Brain pericyte (primary cell): ENCODE data around the gene KRTAP12-3.
"Not testable (repeated sequence)": the region's sequence is repeated elsewhere in the genome, so short reads cannot be mapped to it uniquely, and the experiment has no call there.

ENCODE experiments used
- DNase-seq: peaks from one replicate; pipeline ENCODE4 v3.0.0-alpha.2; 2012; ENCODE audit warnings: low read depth, low spot score

Gene KRTAP12-3

GRCh38 chr21:44650265-44650972 is 7.3 kb upstream of the KRTAP12-3 start:
- no peak for DNase-seq

DNA sequence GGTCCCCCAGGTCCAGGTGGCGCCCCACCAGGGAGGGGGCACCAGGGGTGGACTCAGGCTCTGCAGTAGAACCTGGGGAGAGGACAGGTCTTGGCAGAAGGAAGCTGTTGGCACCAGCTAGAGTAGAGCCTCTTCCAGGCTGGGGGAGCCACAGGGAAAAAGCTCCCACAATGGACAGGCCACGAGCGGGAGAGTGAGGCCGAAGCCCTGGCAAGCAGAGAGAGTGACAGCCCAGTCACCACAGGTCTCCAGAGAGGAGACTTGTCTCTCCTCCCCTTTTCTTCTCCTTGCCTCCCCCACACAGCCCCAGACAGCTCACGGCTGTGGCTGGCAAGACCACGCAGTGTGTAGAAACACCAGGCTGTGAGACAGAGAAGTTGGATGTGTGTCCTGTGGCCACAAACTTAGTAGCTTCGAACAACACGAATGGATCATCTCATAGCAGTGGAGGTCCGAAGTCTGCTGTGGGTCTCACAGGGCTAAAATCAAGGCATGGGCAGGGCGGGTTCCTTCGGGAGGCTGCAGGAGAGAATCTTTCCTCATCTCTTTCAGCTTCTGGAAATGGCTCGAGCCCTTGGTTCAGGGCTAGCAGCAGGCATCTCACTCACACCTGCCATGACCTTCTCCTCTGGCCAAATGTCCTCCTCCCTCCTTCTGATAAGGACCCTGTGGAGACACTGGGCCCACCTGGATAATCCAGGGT is 6.6 kb upstream of the KRTAP12-3 start:
- DNase-seq = no peak

DNA sequence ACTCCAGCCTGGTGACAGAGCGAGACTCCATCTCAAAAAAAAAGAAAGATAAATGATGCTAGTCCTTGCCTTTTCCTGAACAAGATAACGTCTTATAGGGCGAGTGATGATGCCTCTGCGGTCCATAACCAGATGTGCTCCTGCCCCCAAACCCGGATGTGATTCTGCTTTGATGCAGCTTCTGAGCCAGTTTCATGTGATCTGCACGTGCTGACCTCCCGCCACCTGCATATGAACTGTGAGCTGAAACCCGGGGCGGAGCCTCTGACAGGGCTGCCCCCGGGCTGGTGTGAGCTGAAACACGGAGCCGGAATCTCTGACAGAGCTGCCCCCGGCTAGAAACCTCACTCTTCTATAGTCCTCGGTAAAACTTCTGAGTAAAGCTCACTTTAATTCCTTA is 4.6 kb upstream of the KRTAP12-3 start:
- DNase-seq = no peak

DNA sequence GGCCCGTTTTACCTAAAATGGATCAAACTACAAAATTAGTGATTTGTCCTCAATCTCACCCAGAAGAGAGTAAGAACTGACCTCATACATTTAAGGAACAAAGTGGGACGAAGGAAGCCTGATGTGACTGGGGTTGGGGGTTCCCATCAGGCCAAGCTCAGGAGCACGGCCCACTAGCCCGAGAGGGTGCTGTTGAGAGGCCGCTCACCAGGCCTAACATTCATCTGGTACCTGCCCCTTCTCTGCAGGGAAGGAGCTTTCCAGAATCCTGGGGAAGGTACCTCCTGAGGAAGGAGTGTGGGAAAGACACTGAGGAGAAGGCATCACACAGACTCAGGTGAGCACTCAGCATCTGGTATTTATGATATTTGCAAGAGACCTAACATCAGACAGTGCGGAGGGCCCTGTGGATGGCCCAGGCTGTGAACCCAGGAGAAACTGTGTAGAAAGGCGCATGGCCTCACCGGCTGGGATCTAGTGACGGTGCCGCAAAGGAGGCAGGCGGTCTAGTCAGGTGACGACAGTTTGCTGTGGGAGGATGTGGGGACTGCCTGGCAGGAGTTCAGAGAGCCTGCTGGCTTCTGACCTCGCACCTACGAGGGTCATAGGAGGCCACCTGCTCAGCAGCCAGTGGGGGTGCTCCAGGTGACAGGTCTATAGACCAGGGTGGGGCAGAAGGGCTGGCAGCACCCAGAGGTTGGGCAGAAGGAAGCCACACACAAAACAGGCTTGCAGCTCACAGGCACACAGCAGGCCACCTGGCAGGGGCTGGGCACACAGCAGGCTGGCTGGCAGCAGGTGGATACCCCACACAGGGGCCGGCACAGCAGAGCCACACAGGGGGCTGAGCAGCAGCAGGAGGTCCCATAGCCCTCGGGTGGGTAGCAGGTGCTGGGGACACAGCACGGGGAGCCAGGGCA is 3.8 kb upstream of the KRTAP12-3 start:
- DNase-seq = no peak

GRCh38 chr21:44654576-44655175 is 3.1 kb upstream of the KRTAP12-3 start, which contains the start of gene KRTAP12-4:
Gene KRTAP12-4 (minus strand): TSS chr21:44654659. CDS start chr21:44654614, 45 bp downstream.
- DNase-seq = no peak

DNA sequence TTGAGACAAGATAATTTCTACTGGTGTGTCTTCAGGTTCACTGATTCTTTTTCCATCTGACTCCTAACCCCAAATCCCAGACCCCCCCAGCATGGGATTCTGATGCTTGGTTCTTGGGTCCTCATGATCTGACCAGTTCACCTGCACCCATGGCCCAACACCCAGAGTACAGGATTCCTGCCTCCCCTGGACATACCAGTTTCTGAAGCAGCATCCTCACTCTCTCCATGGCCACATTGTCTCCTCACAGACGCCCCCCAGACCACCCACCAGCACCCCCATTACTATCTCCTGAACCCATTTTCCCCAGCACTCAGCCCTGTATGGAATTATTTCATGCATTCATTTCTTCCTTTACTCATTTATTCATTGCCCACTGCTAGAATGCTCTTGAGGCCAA is 864 bp upstream of the KRTAP12-3 start:
- DNase-seq = no peak

DNA sequence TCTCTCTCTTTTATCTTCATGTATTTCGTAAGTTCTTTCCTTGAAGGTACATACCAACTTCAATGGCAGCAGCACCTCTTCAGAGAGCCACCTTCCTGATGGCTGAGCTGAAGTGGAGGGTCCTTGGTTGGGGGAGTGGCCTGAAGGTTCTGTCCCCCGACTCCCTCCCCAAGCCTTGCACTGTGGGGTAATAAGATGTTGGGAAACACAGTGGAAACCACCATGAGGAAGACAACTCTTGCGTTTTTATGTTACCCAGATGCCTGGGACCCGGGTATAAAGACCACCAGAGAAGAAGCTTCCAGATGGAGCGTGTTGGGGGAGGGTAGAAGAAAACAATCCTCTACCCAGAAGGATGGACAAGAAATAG is 794 bp downstream of the KRTAP12-3 start:
- no peak for DNase-seq

DNA sequence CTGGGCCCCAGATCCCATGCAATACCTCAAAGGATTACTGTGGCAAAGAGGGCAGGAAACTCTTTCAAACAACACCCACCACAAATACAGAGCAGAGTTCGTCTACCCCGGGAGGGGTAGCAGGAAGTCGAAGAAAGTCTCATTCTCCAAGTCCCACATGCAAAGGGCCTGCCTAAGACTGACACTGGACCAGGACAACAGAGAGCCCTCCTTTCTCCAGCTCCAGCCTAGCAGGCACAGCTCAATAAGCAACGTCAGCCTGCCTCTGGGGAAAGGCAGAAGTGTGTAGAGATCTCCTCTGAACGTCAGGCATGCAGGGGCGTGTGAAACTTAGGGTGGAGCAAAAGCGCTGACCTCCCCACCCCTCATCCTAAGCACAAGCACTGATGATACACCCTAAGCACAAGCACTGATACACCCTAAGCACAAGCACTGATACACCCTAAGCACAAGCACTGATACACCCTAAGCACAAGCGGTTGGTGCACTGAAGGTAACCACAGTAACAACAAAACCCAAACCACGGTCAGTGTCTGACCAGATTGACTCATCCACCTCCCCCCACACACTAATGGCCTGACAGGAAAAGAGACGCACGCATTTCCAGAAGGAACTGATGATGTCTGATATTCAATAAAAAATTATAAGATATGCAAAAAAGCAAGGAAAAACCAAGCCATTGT is 1.3 kb downstream of the KRTAP12-3 start:
- DNase-seq = no peak

DNA sequence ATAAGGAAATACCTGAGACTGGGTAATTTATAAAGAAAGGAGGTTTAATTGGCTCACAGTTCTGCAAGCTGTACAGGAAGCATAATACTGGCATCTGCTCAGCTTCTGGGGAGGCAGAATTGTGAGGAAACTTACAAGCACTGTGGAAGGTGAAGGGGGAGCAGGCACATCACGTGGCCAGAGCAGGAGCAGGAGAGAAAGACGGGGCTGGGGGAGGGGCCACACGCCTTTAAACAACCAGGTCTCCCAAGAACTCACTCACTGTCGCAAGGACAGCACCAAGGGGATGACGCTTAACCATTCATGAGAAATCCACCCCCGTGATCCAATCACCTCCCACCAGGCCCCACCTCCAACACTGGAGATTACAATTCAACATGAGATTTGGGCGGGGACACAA is 3.8 kb downstream of the KRTAP12-3 start:
- not testable (repeated sequence) for DNase-seq

- no peak for DNase-seq
Measured at GRCh38 chr21:44664691-44665090, 7.0 kb downstream of the KRTAP12-3 start.

- DNase-seq = no peak
Measured at GRCh38 chr21:44666401-44667320, 8.9 kb downstream of the KRTAP12-3 start, which contains the start of gene KRTAP12-2. Gene KRTAP12-2 (minus strand): TSS chr21:44666927. CDS start chr21:44666886, 41 bp downstream.

DNA sequence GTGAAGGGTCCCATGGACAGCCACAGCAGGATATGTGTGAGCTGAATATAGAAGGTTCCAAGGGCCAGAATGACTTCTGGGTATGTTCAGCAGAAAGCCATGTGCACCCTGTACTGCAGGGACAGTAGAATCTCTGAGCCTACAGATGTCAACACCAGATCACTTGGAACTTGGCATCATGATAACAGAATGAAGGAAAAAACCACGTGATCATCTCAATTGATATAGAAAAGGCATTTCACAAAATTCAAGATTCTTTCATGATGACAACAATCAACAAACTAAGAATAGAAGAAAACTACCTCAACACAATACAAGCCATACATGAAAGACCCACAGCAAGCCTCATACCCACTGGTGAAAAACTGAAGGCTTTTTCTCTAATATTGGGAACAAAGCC is 9.9 kb downstream of the KRTAP12-3 start:
- DNase-seq = no peak

- no peak for DNase-seq
Measured at GRCh38 chr21:44670642-44671432, 13.1 kb downstream of the KRTAP12-3 start.

- DNase-seq = no peak
Measured at GRCh38 chr21:44671911-44672310, 14.2 kb downstream of the KRTAP12-3 start.

DNA sequence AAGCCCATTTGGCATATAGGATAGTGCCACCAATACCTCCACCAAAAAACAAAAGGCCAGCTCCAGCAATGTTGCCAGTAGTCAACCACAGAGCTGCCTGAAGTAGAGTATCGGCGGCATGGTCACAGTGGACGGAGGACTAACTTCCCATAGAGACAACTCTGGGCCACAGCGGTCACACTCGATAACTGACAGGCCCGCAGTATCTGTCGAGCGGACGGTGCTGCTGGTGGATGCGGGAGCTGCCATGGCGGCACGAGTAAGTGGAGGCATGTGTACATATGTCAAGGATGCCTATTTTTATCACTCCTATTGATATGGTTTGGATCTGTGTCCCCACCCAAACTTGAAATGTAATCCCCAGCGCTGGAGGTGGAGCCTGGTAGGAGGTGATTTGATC is 20.1 kb downstream of the KRTAP12-3 start:
- no peak for DNase-seq

- no peak for DNase-seq
Measured at GRCh38 chr21:44681152-44681551, 23.4 kb downstream of the KRTAP12-3 start.

- no peak for DNase-seq
Measured at GRCh38 chr21:44681861-44682579, 24.3 kb downstream of the KRTAP12-3 start, which contains the start of gene KRTAP12-1. Gene KRTAP12-1 (minus strand): TSS chr21:44682163. CDS start chr21:44682123, 40 bp downstream.

DNA sequence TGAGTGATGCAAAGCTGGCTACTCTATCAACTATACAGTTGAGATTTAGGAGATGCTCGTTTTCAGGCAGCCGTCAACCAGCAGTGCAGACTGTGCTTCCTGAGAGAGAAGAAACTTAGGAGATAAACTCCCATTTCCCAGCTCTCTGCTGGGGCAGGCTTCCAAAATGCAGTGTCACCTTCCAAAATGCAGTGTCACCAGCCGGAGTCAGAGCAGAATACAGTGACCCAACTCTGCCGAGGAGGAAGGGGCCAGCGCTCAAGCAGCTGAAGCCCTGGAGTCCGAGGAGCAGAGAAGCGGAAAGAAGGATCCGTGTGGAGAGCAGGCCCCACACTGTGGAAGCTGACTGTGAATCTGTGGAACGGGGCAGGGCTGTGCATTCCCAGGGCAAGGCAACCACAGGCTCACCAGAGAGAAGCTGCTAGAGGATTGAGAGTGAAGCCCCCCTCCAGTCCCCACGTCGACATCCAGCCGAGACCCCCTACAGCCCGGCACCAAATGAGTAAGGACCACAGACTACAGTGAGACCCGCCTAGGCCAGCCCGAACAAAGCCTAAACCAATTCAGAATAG is 24.9 kb downstream of the KRTAP12-3 start:
- no peak for DNase-seq
